DOHH2 (cell line): Measurements from ENCODE around the gene TBX21.

Source experiments
- H3F3A ChIP-seq: fragments of 200-600 bp; sonication (generic), shearing (Covaris generic); 2 replicates; pipeline ENCODE4 v1.6.0; 2016; ENCODE audit warnings: antibody characterized with exemption, mild to moderate bottlenecking; ENCODE audit not compliant: control insufficient read depth, insufficient read depth
- H3K27ac ChIP-seq: fragments of 200-600 bp; sonication (generic); 2 replicates; pipeline ENCODE4 v1.5.1; 2014; ENCODE audit warnings: low read depth, mild to moderate bottlenecking, low read length, moderate library complexity
- H3K27me3 ChIP-seq: fragments of 200-600 bp; sonication (generic); 2 replicates; pipeline ENCODE4 v1.6.1; 2014; ENCODE audit warnings: mild to moderate bottlenecking, low read length, mixed read lengths; ENCODE audit not compliant: control insufficient read depth
- H3K36me3 ChIP-seq: fragments of 200-600 bp; sonication (generic); 2 replicates; pipeline ENCODE4 v1.6.1; 2014; ENCODE audit warnings: mild to moderate bottlenecking, low read length, moderate library complexity, mixed read lengths; ENCODE audit not compliant: control insufficient read depth
- H3K4me1 ChIP-seq: fragments of 200-600 bp; sonication (generic); 2 replicates; pipeline ENCODE4 v1.6.1; 2014; ENCODE audit warnings: mild to moderate bottlenecking, low read length, mixed read lengths; ENCODE audit not compliant: control insufficient read depth
- H3K4me2 ChIP-seq: fragments of 200-600 bp; sonication (generic); 2 replicates; pipeline ENCODE4 v1.6.0; 2014; ENCODE audit warnings: mild to moderate bottlenecking, low read length, moderate library complexity
- H3K4me3 ChIP-seq: fragments of 200-600 bp; sonication (generic); 2 replicates; pipeline ENCODE4 v1.5.1; 2014; ENCODE audit warnings: mild to moderate bottlenecking, low read length, mixed read lengths
- H3K79me2 ChIP-seq: fragments of 200-600 bp; sonication (generic); 2 replicates; pipeline ENCODE4 v1.6.1; 2014; ENCODE audit warnings: mild to moderate bottlenecking, low read length, mixed read lengths; ENCODE audit not compliant: control insufficient read depth
- H3K9me2 ChIP-seq: fragments of 200-600 bp; sonication (generic); replicated peaks from 2 replicates; pipeline ENCODE4 v1.6.1; 2014; ENCODE audit warnings: mild to moderate bottlenecking, low read length, mixed read lengths; ENCODE audit not compliant: control insufficient read depth
- H3K9me3 ChIP-seq: fragments of 200-600 bp; sonication (generic); 2 replicates; pipeline ENCODE4 v1.6.1; 2014; ENCODE audit warnings: antibody characterized with exemption, low read length, mixed read lengths; ENCODE audit not compliant: control insufficient read depth, insufficient read depth
- H4K20me1 ChIP-seq: fragments of 200-600 bp; sonication (generic); 2 replicates; pipeline ENCODE4 v1.6.0; 2014; ENCODE audit warnings: low read depth, mild to moderate bottlenecking, antibody characterized with exemption, low read length, moderate library complexity; ENCODE audit not compliant: control insufficient read depth, insufficient read depth
- EZH2phosphoT487 ChIP-seq: fragments of 200-600 bp; sonication (generic); IDR thresholded peaks from 2 replicates; pipeline ENCODE4 v1.6.1; 2017; ENCODE audit warnings: borderline replicate concordance, mild to moderate bottlenecking, antibody characterized with exemption, low read length, moderate library complexity, mixed read lengths
- TF ChIP-seq, protein P1 (sequence below): fragments of 200-600 bp; sonication (generic); IDR thresholded peaks from one replicate; pipeline ENCODE4 v1.5.1; 2014; ENCODE audit warnings: antibody characterized with exemption, mild to moderate bottlenecking, low read depth, low read length; ENCODE audit not compliant: poor library complexity, severe bottlenecking

Gene TBX21

GRCh38 chr17:47728214-47728877 lies 4.7 kb upstream of the TBX21 start:
- TF ChIP-seq EZH2phosphoT487 = no peak
- TF ChIP-seq, protein P1, sequence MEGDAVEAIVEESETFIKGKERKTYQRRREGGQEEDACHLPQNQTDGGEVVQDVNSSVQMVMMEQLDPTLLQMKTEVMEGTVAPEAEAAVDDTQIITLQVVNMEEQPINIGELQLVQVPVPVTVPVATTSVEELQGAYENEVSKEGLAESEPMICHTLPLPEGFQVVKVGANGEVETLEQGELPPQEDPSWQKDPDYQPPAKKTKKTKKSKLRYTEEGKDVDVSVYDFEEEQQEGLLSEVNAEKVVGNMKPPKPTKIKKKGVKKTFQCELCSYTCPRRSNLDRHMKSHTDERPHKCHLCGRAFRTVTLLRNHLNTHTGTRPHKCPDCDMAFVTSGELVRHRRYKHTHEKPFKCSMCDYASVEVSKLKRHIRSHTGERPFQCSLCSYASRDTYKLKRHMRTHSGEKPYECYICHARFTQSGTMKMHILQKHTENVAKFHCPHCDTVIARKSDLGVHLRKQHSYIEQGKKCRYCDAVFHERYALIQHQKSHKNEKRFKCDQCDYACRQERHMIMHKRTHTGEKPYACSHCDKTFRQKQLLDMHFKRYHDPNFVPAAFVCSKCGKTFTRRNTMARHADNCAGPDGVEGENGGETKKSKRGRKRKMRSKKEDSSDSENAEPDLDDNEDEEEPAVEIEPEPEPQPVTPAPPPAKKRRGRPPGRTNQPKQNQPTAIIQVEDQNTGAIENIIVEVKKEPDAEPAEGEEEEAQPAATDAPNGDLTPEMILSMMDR = no peak
- Histone ChIP-seq H3K27ac (no peak overlapping the region), H3K9me2 (no peaks in the 10 kb centered on the region), H3K79me2 (no peaks in the 10 kb centered on the region), H3K4me1 (peaks cover 7% of the 10 kb centered on the region; the same call in 1 of the 2 replicates), H3K4me3 (no peak overlapping the region), H3K27me3 (peaks cover 26% of the 10 kb centered on the region), H3F3A (no peaks in the 10 kb centered on the region), H3K36me3 (no peaks in the 10 kb centered on the region), H3K4me2 (no peak overlapping the region), H4K20me1 (no peaks in the 10 kb centered on the region), H3K9me3 (no peaks in the 10 kb centered on the region)

GRCh38 chr17:47729476-47729875 lies 3.6 kb upstream of the TBX21 start:
- H3K27ac ChIP-seq = no peak overlapping the region
- TF ChIP-seq, protein P1 = no peak
- TF ChIP-seq EZH2phosphoT487 = no peak
- no peaks in the 10 kb centered on the region for H3K79me2 ChIP-seq
- no peak overlapping the region for H3K4me2 ChIP-seq
- H3F3A ChIP-seq = no peaks in the 10 kb centered on the region
- H3K4me3 ChIP-seq = no peak overlapping the region
- H3K36me3 ChIP-seq = no peaks in the 10 kb centered on the region
- H3K9me3 ChIP-seq = no peaks in the 10 kb centered on the region
- no peaks in the 10 kb centered on the region for H4K20me1 ChIP-seq
- H3K4me1 ChIP-seq = peaks cover 9% of the 10 kb centered on the region; the same call in 1 of the 2 replicates
- peaks cover 35% of the 10 kb centered on the region for H3K27me3 ChIP-seq
- H3K9me2 ChIP-seq = no peaks in the 10 kb centered on the region

DNA sequence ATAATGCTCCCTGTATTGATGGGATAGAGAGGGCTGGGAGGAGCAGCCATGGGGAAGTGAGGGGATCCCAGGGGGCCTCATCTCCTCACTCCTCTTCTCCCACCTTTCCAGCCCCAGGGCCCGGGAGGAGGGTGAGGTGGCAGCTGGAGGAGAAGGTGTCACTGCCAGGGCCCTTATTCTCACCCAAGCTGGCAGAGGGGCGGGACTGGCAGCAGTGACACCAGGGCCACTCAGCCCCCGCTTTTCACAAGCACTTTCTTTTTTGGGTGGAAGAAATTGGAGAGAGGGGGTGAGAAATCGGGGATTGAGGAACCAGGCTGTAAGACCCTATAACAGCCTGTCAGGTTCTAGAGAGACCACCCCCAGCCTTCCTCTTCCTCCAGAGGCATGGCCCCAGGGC lies 2.4 kb upstream of the TBX21 start:
- peaks cover 40% of the 10 kb centered on the region for H3K27me3 ChIP-seq
- H3K36me3 ChIP-seq = no peaks in the 10 kb centered on the region
- H3K4me3 ChIP-seq = no peak overlapping the region
- no peaks in the 10 kb centered on the region for H3K9me3 ChIP-seq
- TF ChIP-seq EZH2phosphoT487 = no peak
- TF ChIP-seq, protein P1 = no peak
- no peak overlapping the region for H3K27ac ChIP-seq
- H3K9me2 ChIP-seq = no peaks in the 10 kb centered on the region
- H3F3A ChIP-seq = no peaks in the 10 kb centered on the region
- H4K20me1 ChIP-seq = no peaks in the 10 kb centered on the region
- peaks cover 9% of the 10 kb centered on the region; the same call in 1 of the 2 replicates for H3K4me1 ChIP-seq
- H3K4me2 ChIP-seq = no peak overlapping the region
- no peaks in the 10 kb centered on the region for H3K79me2 ChIP-seq
